IMR-90 (cell line): Measurements from ENCODE around the gene ADM5. TPM values are rescaled to one million over a fixed set of nuclear protein-coding genes. Genes with fewer than 3 reads are reported as not detected.

ENCODE experiments used
- ATAC-seq: fragments of 200-7000 bp; cut with Tn5 transposase; 2 replicates; pipeline ENCODE4 v1.9.1; 2020; ENCODE audit warnings: low read depth, mild to moderate bottlenecking, moderate library complexity
- BruUV-seq: library from RNA; stranded (reverse); fragments of 400-500 nt; replicated peaks from 2 replicates; lab custom pipeline; 2021; lab: Mats Ljungman, UMichigan
- CTCF ChIA-PET: fragments of 300-600 bp; formaldehyde crosslinking; extraction: SDS; loops from one replicate; lab custom pipeline; 2021; ENCODE audit warnings: antibody characterized with exemption; lab: Yijun Ruan, JAX
- POLR2A ChIA-PET: fragments of 300-600 bp; sonication (Branson Sonifier 250); formaldehyde crosslinking; loops from one replicate; lab custom pipeline; 2022; ENCODE audit warnings: antibody characterized with exemption; ENCODE audit not compliant: unreplicated experiment; lab: Charles Lee
- DNase-seq: peaks from one replicate; pipeline ENCODE4 v3.0.0; 2013
- H2AFZ ChIP-seq: replicated peaks from 2 replicates; pipeline ENCODE3; 2013; ENCODE audit warnings: low read length, mild to moderate bottlenecking; ENCODE audit not compliant: poor library complexity
- H2AK5ac ChIP-seq: 2 replicates; pipeline ENCODE4 v1.6.1; 2013; ENCODE audit warnings: low read depth, low read length, inconsistent platforms
- H2AK9ac ChIP-seq: replicated peaks from 2 replicates; pipeline ENCODE3; 2013; ENCODE audit warnings: mild to moderate bottlenecking, low read depth, low read length, moderate library complexity; ENCODE audit not compliant: poor library complexity
- H2BK120ac ChIP-seq: 2 replicates; pipeline ENCODE4 v1.6.1; 2013; ENCODE audit warnings: low read depth, low read length, inconsistent platforms
- H2BK15ac ChIP-seq: 3 replicates; pipeline ENCODE4 v1.6.1; 2013; ENCODE audit warnings: low read depth, low read length, inconsistent platforms
- H2BK20ac ChIP-seq: 2 replicates; pipeline ENCODE4 v1.6.1; 2013; ENCODE audit warnings: low read depth, mild to moderate bottlenecking, inconsistent platforms, low read length, moderate library complexity
- H2BK5ac ChIP-seq: 2 replicates; pipeline ENCODE4 v1.6.1; 2013; ENCODE audit warnings: mild to moderate bottlenecking, low read depth, low read length, inconsistent platforms; ENCODE audit not compliant: poor library complexity, severe bottlenecking
- H3K14ac ChIP-seq: replicated peaks from 2 replicates; pipeline ENCODE4 v1.6.1; 2013; ENCODE audit warnings: low read depth, low read length, inconsistent platforms
- H3K18ac ChIP-seq: 2 replicates; pipeline ENCODE4 v1.6.1; 2013; ENCODE audit warnings: low read depth, low read length, control low read depth
- H3K23ac ChIP-seq: 2 replicates; pipeline ENCODE4 v1.6.1; 2013; ENCODE audit warnings: low read depth, low read length, inconsistent platforms
- H3K27ac ChIP-seq: 2 replicates; pipeline ENCODE4 v1.5.1; 2013; ENCODE audit warnings: mild to moderate bottlenecking, control low read depth, low read length; ENCODE audit not compliant: insufficient read depth
- H3K27me3 ChIP-seq: 2 replicates; pipeline ENCODE4 v1.6.1; 2013; ENCODE audit warnings: low read length; ENCODE audit not compliant: control insufficient read depth, insufficient read depth
- H3K36me3 ChIP-seq: 2 replicates; pipeline ENCODE4 v1.6.1; 2013; ENCODE audit warnings: low read length, mixed read lengths; ENCODE audit not compliant: control insufficient read depth, insufficient read depth
- H3K4ac ChIP-seq: 2 replicates; pipeline ENCODE4 v1.6.1; 2013; ENCODE audit warnings: low read depth, low read length, inconsistent platforms
- H3K4me1 ChIP-seq: 2 replicates; pipeline ENCODE4 v1.6.1; 2013; ENCODE audit warnings: low read length, mixed read lengths; ENCODE audit not compliant: control insufficient read depth, insufficient read depth
- H3K4me2 ChIP-seq: 2 replicates; pipeline ENCODE4 v1.6.1; 2013; ENCODE audit warnings: low read depth, mild to moderate bottlenecking, control low read depth, low read length, moderate library complexity
- H3K4me3 ChIP-seq: 2 replicates; pipeline ENCODE4 v1.5.1; 2013; ENCODE audit warnings: low read depth, mild to moderate bottlenecking, control low read depth, low read length, moderate library complexity; ENCODE audit not compliant: insufficient read depth
- H3K56ac ChIP-seq: 2 replicates; pipeline ENCODE4 v1.6.1; 2013; ENCODE audit warnings: low read length, inconsistent platforms; ENCODE audit not compliant: insufficient read depth; ENCODE audit errors: extremely low read depth
- H3K79me1 ChIP-seq, 2 experiments: 2 replicates each; pipeline ENCODE4 v1.6.1; 2013; ENCODE audit warnings: low read length in 2 of 2, inconsistent platforms in 1 of 2, low read depth in 1 of 2
- H3K9ac ChIP-seq: 2 replicates; pipeline ENCODE4 v1.6.1; 2013; ENCODE audit warnings: low read depth, low read length, control low read depth
- H3K9me1 ChIP-seq: 2 replicates; pipeline ENCODE4 v1.6.1; 2013; ENCODE audit warnings: low read length, inconsistent platforms; ENCODE audit not compliant: insufficient read depth
- H3K9me3 ChIP-seq: 2 replicates; pipeline ENCODE4 v1.6.1; 2013; ENCODE audit warnings: low read length; ENCODE audit not compliant: control insufficient read depth, insufficient read depth
- H4K20me1 ChIP-seq: 2 replicates; pipeline ENCODE4 v1.6.1; 2013; ENCODE audit warnings: low read length, inconsistent platforms; ENCODE audit not compliant: insufficient read depth
- H4K5ac ChIP-seq: 2 replicates; pipeline ENCODE4 v1.6.1; 2013; ENCODE audit warnings: mild to moderate bottlenecking, low read depth, low read length, control low read depth
- H4K8ac ChIP-seq, 2 experiments: 2 replicates each; pipeline ENCODE4 v1.6.1; 2013; ENCODE audit warnings: low read depth in 2 of 2, low read length in 2 of 2, control low read depth in 1 of 2, inconsistent platforms in 1 of 2
- H4K91ac ChIP-seq: 2 replicates; pipeline ENCODE4 v1.6.1; 2013; ENCODE audit warnings: low read depth, low read length, inconsistent platforms; ENCODE audit not compliant: insufficient read depth
- MAZ ChIP-seq: IDR thresholded peaks from 2 replicates; pipeline ENCODE4 v1.6.1; 2012; ENCODE audit warnings: low read depth, mild to moderate bottlenecking, low read length, improper control_type of control experiment, moderate library complexity, borderline replicate concordance
- MXI1 ChIP-seq: IDR thresholded peaks from 2 replicates; pipeline ENCODE4 v1.6.1; 2012; ENCODE audit warnings: low read depth, mild to moderate bottlenecking, low read length, moderate library complexity, borderline replicate concordance
- NFE2L2 ChIP-seq: fragments of 150-350 bp; IDR thresholded peaks from 2 replicates; pipeline ENCODE4 v1.6.1; 2016; ENCODE audit warnings: low read depth, mild to moderate bottlenecking, low read length
- RAD21 ChIP-seq: IDR thresholded peaks from 2 replicates; pipeline ENCODE4 v1.6.1; 2012; ENCODE audit warnings: low read length, improper control_type of control experiment
- WGBS, 2 experiments: methylation state at CpG; one replicate each; pipeline versions ENCODE4 v1.1.5 to v1.1.7; 2013; ENCODE audit warnings: missing lambda C conversion rate in 2 of 2; ENCODE audit not compliant: insufficient read length in 1 of 2; ENCODE audit errors: extremely low coverage in 2 of 2; 5-methylcytosine and 5-hydroxymethylcytosine counted together
- dilution Hi-C: fragments of 300-500 bp; cut with HindIII; formaldehyde crosslinking; loops from one replicate; pipeline ENCODE4 v1.14.3; 2018; ENCODE audit warnings: low sequenced_read_pairs; ENCODE audit not compliant: unreplicated experiment
- in situ Hi-C: fragments of 300-500 bp; cut with MboI; formaldehyde crosslinking; loops from 3 replicates; pipeline ENCODE4 v1.14.3; 2019; ENCODE audit warnings: low sequenced_read_pairs, inconsistent platforms, mixed read lengths
- intact Hi-C: fragments of 100-400 bp; cut with micrococcal nuclease; formaldehyde crosslinking; loops from 2 replicates; pipeline ENCODE4 v1.10.0; 2022
- polyA plus RNA-seq, 3 experiments: library from polyadenylated mRNA; depleted of rRNA; stranded (reverse); fragments of >200 nt; gene quantifications; 2 replicates each; pipeline ENCODE4 v1.2.3, GENCODE V29; 2012; ENCODE audit warnings: low replicate concordance in 1 of 3
- total RNA-seq: library from RNA; depleted of rRNA; stranded (reverse); fragments of >200 nt; gene quantifications from 2 replicates; pipeline ENCODE4 v1.2.3, GENCODE V29; 2012
- TF ChIP-seq, protein P1 (sequence below): fragments of 150-350 bp; IDR thresholded peaks from 2 replicates; pipeline ENCODE4 v1.6.1; 2017; ENCODE audit warnings: mild to moderate bottlenecking, antibody characterized with exemption, low read length, low read depth

The ADM5 gene
- total and polyA plus RNA-seq, 2 of the 4 experiments (the other 2 are of a cell fraction), result 0.18 to 0.99 TPM

DNA sequence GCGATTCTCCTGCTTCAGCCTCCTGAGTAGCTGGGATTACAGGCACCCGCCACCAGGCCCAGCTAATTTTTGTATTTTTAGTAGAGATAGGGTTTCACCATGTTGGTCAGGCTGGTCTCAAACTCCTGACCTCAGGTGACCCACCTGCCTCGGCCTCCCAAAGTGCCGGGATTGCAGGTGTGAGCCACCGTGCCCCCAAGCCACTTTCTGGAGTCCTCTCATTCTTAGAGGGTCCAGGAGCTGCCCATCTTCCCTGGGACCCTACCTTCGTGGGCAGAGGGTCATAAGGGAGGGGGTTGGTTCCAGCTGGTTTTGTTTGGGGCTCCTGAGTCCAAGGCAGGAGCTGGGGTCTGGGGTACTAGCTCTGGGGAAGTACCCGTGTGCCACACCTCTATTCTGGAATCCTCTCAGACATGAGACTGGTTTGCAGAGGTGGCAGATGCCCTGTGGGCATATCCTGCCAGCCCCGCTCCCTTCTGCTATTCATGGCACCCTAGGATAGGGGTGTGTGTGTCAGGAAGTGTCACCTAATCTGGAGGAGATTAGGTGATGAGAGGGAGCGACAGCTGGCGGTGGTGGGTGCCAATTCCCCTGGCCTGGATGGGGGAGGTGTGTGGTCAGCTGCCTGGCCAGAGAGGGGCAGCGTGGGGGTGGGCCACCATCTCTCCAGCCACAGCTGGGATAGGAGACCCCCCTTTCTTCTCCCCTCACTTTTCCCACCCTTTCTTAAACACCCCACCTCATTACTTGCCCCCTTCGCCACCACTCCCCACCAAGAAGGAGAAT, 10.2 kb upstream of the ADM5 start:
- H2BK5ac ChIP-seq, result no peak overlapping the region
- H2AFZ ChIP-seq, result no peak overlapping the region
- H3K4me1 ChIP-seq, result peaks cover 13% of the 10 kb centered on the region
- H3K4me2 ChIP-seq, result no peak overlapping the region; the same call in 1 of the 2 replicates
- H3K79me1 ChIP-seq, result peaks cover 16 to 57% of the 10 kb centered on the region in 2 experiments
- ChIA-PET POLR2A (no interaction called here), CTCF (interaction anchor here (0.6 to 1.0 kb wide), 2 partner anchors 109 to 312 kb away, joined by 3 to 4 read pairs; no protein-coding TSS in a partner anchor)
- BruUV-seq, result no TSS peak
- H2AK9ac ChIP-seq, result no peak overlapping the region
- peaks cover 3% of the 10 kb centered on the region; the same call in 1 of the 2 replicates for H3K9me1 ChIP-seq
- H3K23ac ChIP-seq, result no peak overlapping the region; the same call in 1 of the 2 replicates
- no peak overlapping the region for H3K56ac ChIP-seq
- H2AK5ac ChIP-seq, result no peak overlapping the region
- H4K5ac ChIP-seq, result no peak overlapping the region
- H3K27ac ChIP-seq, result no peak overlapping the region
- H4K91ac ChIP-seq, result no peak overlapping the region
- H2BK15ac ChIP-seq, result no peak overlapping the region
- no peak overlapping the region for H2BK20ac ChIP-seq
- peaks cover 16% of the 10 kb centered on the region for H3K36me3 ChIP-seq
- H3K4me3 ChIP-seq, result no peak overlapping the region
- no peak overlapping the region for H3K9ac ChIP-seq
- 62% methylated on average over 2 of the region's 12 CpGs; no CpG with 5 or more reads in 1 of the 2 experiments for WGBS, 2 experiments
- DNase-seq (no peak), ATAC-seq (no peak)
- H2BK120ac ChIP-seq, result no peak overlapping the region
- no peak overlapping the region for H3K18ac ChIP-seq
- TF ChIP-seq NFE2L2, result no peak
- no peak for TF ChIP-seq MAZ
- TF ChIP-seq, protein P1, sequence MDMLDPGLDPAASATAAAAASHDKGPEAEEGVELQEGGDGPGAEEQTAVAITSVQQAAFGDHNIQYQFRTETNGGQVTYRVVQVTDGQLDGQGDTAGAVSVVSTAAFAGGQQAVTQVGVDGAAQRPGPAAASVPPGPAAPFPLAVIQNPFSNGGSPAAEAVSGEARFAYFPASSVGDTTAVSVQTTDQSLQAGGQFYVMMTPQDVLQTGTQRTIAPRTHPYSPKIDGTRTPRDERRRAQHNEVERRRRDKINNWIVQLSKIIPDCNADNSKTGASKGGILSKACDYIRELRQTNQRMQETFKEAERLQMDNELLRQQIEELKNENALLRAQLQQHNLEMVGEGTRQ, result no peak
- no peak for TF ChIP-seq MXI1
- TF ChIP-seq RAD21, result no peak
- H4K20me1 ChIP-seq, result peaks cover 49% of the 10 kb centered on the region
- intact Hi-C loops, result loop anchor here (5.0 kb wide), 1 partner anchor 87 kb away; the partner anchor contains the start of gene PRR12
- no peak overlapping the region for H3K14ac ChIP-seq
- dilution Hi-C loops, result no loop called here
- no peaks in the 10 kb centered on the region for H3K9me3 ChIP-seq
- no peaks in the 10 kb centered on the region for H3K27me3 ChIP-seq
- H4K8ac ChIP-seq, result no peak overlapping the region
- H3K4ac ChIP-seq, result no peak overlapping the region
- in situ Hi-C loops, result no loop called here
